Activated T-cell treated with anti-CD3 and anti-CD28 coated beads for 1 hour (primary cell): ENCODE measurements around the gene TGFBI.

Source experiments
- DNase-seq: peaks from one replicate; pipeline ENCODE4 v3.0.0-alpha.2; 2020; ENCODE audit warnings: low read depth

TGFBI gene

GRCh38 chr5:136047858-136048257, 19.1 kb downstream of the TGFBI start:
- no peak for DNase-seq

DNA sequence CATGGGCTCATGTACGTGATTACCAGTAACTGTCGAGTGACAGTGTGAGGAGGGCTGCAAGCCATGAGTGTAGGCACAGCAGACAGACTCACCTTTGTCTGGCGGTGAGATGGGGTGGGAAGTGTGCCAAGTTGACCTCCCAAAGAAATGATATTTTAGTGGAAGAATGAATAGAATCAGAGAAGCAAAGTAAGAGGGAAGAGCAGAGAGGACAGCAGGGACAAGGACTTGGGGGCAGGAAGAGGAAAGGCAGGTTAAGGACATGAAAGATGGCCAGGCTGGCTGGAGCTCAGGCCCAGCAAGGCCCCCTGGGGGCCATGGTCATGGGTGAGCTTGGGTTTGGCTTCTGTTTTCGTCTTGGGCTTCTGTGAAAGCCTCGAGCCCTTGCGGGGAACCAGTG, 20.2 kb downstream of the TGFBI start:
- DNase-seq = no peak

DNA sequence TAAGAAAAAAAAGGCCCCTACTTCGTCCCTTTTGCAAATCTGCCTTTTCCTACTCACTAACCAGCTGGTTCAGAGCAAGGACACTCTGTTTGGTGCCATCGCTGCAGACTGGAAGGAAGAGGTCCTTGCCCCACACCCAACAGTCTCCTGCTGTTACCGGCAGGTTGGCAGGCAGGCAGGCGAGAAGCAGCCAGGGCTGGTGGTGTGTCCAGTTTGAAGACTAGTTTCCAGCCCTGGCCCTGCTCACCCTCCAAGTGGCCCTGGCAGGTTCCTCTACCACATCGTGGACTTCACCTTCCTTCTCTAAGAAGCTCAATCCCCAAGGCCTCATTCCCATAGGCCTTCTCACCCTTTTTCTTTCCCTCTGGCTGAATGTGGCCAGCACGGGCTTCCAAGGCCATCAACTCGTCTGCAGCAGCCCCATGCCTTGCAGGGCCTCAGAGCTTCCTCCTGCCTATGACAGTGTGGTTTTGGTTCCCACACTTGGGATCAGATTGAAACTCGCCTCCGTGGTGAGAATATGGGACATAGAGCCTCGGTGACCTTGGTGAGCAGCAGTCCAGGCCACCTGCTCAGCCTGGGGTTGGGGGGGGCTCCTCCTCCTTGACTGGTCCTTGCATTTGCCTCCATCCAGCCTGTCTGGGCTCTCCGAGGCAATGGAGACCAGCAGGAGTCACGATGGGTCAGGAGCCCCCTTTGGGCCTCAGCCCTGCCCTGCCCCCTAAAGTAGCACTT, 22.9 kb downstream of the TGFBI start:
- no peak for DNase-seq

- DNase-seq = no peak
Observed at GRCh38 chr5:136052692-136053335, 24.0 kb downstream of the TGFBI start.

- DNase-seq = no peak
Observed at GRCh38 chr5:136053336-136054141, 24.8 kb downstream of the TGFBI start.

- DNase-seq = no peak
Observed at GRCh38 chr5:136054142-136055019, 25.6 kb downstream of the TGFBI start.

GRCh38 chr5:136055612-136056309, 27.0 kb downstream of the TGFBI start:
- no peak for DNase-seq

- DNase-seq = no peak
Observed at GRCh38 chr5:136056336-136056735, 27.5 kb downstream of the TGFBI start.

GRCh38 chr5:136056771-136057335, 28.1 kb downstream of the TGFBI start:
- DNase-seq = no peak

DNA sequence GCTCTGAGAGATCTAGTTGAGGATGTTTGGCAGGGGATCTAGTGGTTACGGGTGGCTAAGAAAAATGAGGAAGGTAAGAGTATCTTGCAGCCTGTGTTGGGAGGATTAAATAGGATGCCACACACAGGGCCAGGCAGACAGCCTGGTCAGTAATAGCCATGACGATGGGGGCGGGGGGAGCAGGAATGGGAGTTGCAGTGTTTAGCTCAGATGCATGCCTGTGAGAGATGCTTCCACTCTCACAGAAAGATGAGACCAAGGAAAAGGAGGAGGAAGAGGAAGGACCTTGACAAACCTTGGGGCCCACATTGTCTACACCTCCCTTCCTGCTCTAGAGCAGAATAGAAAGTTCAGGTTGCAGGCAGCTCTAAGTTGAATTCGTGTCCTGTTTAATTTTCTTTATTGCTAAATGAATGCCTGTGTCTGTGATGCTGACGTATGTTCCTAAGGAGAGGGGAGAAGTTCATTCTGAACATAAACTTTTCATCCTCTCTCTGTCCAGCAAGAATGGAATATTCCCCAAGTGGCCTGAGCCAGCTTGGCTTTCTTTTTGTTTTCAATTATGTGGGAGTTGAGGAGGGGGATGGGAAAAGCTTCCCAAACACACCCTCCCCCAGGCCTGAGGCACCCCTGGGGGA, 28.7 kb downstream of the TGFBI start:
- no peak for DNase-seq

- DNase-seq = no peak
Observed at GRCh38 chr5:136058039-136058971, 29.5 kb downstream of the TGFBI start.

DNA sequence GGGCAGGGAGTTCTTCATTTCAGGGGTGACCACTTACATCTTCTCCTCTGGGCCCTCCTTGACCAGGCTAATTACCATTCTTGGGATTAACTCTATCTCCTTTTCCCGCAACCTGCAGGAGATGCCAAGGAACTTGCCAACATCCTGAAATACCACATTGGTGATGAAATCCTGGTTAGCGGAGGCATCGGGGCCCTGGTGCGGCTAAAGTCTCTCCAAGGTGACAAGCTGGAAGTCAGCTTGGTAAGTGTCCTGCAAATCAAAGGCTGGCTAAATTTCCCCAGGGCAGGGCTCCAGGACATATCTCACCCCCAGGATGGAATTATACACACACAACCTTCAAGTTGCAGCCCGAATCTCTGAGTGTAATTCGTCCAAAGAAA, 30.2 kb downstream of the TGFBI start:
- no peak for DNase-seq

GRCh38 chr5:136060963-136061362, 32.2 kb downstream of the TGFBI start:
- no peak for DNase-seq

DNA sequence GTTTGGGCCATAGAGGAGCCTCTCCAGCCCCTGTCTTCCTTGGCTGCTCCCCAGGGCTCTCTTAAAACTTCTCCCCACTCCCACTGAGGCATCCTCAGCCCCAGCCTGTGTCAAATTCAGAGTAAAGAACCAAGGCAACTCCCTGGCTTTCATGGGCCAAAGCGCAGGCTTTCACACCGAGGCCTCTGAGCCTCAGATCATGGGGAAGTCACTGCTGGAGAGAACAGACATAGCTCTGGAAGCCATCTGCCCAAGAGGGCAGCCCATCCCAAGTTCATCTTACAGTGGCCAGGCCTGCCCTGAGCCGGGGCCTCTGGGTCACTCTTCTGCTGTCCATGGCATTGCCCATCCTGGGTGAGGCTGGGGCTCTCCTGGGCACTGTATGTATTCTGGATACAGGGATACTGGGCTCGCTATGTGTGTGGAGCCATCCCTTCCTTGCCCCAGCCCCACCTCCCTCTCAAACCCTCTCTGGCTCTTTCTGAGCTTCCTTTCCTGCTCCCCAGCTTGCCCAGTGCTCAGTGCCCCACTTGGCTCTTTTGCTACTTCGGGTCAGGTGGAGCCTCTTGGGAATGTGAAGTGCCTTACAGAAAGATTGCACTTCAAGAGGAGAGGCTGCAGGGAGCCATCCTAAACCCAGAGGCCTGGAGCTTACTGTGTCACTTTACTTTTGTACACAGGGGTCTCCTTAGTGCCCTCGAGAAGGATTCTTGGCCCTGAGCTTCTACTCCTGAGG, 33.0 kb downstream of the TGFBI start:
- no peak for DNase-seq

DNA sequence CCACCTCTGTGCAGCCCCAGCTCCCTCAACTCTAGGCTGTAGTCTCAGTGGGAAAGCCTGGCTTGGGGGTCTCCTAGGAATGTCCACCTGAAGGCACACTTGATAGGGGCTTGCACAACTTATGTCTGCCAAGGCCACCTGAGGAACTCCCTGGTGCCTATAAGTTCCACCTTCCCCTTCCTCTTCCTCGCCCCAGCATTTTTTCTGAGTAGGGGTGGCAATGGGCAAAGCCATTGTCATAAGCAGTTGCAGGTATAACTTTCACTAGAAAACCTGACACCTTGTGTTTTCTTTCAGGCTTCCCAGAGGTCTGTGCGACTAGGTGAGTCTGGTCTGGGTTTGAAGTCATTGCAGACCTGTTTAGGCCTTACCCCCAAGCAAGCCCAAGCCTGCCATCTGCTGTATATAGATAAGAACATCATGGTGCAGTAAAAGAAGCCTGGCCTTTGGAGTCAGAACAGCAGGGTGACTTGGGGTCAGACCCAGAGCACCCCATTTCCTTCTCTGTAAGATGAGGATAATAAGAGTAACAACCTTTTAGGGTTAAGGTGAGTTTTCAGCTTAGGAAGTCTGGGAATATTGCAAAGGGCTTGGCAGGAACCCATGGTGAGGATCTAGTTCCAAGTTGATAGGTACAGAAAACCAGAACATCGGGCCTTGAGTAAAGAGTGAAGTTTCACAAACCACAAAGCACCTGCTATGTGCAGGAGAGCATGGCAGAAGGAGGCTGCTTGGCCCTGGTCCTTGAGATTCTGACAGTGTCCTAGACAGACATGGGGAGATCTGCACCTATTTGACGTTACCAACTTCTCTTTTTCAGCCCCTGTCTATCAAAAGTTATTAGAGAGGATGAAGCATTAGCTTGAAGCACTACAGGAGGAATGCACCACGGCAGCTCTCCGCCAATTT, 33.8 kb downstream of the TGFBI start:
- no peak for DNase-seq

GRCh38 chr5:136063778-136064465, 35.1 kb downstream of the TGFBI start:
- no peak for DNase-seq

- no peak for DNase-seq
Observed at GRCh38 chr5:136064510-136064909, 35.7 kb downstream of the TGFBI start.
